CD4-positive, alpha-beta T cell treated with Interleukin-17A for 1 hour (primary cell): ENCODE measurements around the gene NXT1.

ENCODE experiments used
- DNase-seq: peaks from one replicate; pipeline ENCODE4 v3.0.0-alpha.2; 2020

The NXT1 gene

GRCh38 chr20:23361476-23362391 lies 11.1 kb downstream of the NXT1 start, which contains the start of gene GZF1:
TSS of gene GZF1 (plus strand) at chr20:23362182. CDS start at chr20:23364384, 2,202 bp downstream.
- peak; percentile 98 for DNase-seq

GRCh38 chr20:23362392-23363256 lies 12.0 kb downstream of the NXT1 start:
- DNase-seq, result peak; percentile 48

GRCh38 chr20:23363257-23363649 lies 12.7 kb downstream of the NXT1 start:
- DNase-seq, result no peak

GRCh38 chr20:23365390-23366165 lies 15.0 kb downstream of the NXT1 start:
- no peak for DNase-seq

GRCh38 chr20:23366384-23366783 lies 15.8 kb downstream of the NXT1 start:
- DNase-seq, result peak; percentile 50

GRCh38 chr20:23367770-23368169 lies 17.2 kb downstream of the NXT1 start:
- DNase-seq, result no peak

GRCh38 chr20:23368316-23369071 lies 17.9 kb downstream of the NXT1 start:
- DNase-seq, result no peak

- no peak for DNase-seq
Observed at GRCh38 chr20:23369072-23369823, 18.7 kb downstream of the NXT1 start.

- no peak for DNase-seq
Observed at GRCh38 chr20:23370274-23370673, 19.7 kb downstream of the NXT1 start.

GRCh38 chr20:23370873-23371272 lies 20.3 kb downstream of the NXT1 start:
- no peak for DNase-seq

- DNase-seq, result no peak
Observed at GRCh38 chr20:23371496-23371895, 20.9 kb downstream of the NXT1 start.

- no peak for DNase-seq
Observed at GRCh38 chr20:23374441-23374840, 23.9 kb downstream of the NXT1 start.

GRCh38 chr20:23375827-23376226 lies 25.2 kb downstream of the NXT1 start:
- DNase-seq, result no peak

- no peak for DNase-seq
Observed at GRCh38 chr20:23379772-23380171, 29.2 kb downstream of the NXT1 start.

GRCh38 chr20:23381876-23382275 lies 31.3 kb downstream of the NXT1 start:
- no peak for DNase-seq

- no peak for DNase-seq
Observed at GRCh38 chr20:23386304-23387117, 35.9 kb downstream of the NXT1 start.

- DNase-seq, result no peak
Observed at GRCh38 chr20:23387118-23387443, 36.5 kb downstream of the NXT1 start.

GRCh38 chr20:23390091-23390774 lies 39.6 kb downstream of the NXT1 start:
- DNase-seq, result no peak

- no peak for DNase-seq
Observed at GRCh38 chr20:23391707-23392310, 41.2 kb downstream of the NXT1 start.
